Stimulated activated CD4-positive, alpha-beta T cell treated with anti-CD3 and anti-CD28 coated beads, TNF-alpha, amount 100 ng/mL, for 48 hours (primary cell): Measurements from ENCODE around the gene NLGN1.

ENCODE experiments used
- DNase-seq, 3 donors: peaks; one replicate each; pipeline ENCODE4 v3.0.0-alpha.2; 2020; ENCODE audit warnings: low read depth in 3 of 3

Gene NLGN1

GRCh38 chr3:174089592-174089991, 692.0 kb downstream of the NLGN1 start:
- DNase-seq = no peak

GRCh38 chr3:174094669-174095068, 697.1 kb downstream of the NLGN1 start:
- no peak for DNase-seq

GRCh38 chr3:174097686-174098085, 700.1 kb downstream of the NLGN1 start:
- no peak for DNase-seq

GRCh38 chr3:174098746-174099145, 701.2 kb downstream of the NLGN1 start:
- no peak for DNase-seq

- no peak for DNase-seq
These were observed 702.2 kb downstream of the NLGN1 start for GRCh38 chr3:174099724-174100123.

GRCh38 chr3:174100744-174101143, 703.2 kb downstream of the NLGN1 start:
- DNase-seq = no peak

GRCh38 chr3:174101244-174101643, 703.7 kb downstream of the NLGN1 start:
- no peak for DNase-seq

GRCh38 chr3:174102274-174102673, 704.7 kb downstream of the NLGN1 start:
- no peak for DNase-seq

- no peak for DNase-seq
These were observed 705.3 kb downstream of the NLGN1 start for GRCh38 chr3:174102866-174103265.

- DNase-seq = no peak
These were observed 713.2 kb downstream of the NLGN1 start for GRCh38 chr3:174110761-174111160.

GRCh38 chr3:174111776-174112175, 714.2 kb downstream of the NLGN1 start:
- no peak for DNase-seq

- no peak for DNase-seq
These were observed 718.9 kb downstream of the NLGN1 start for GRCh38 chr3:174116421-174116820.

- no peak for DNase-seq
These were observed 723.5 kb downstream of the NLGN1 start for GRCh38 chr3:174120997-174121396.

GRCh38 chr3:174122411-174122810, 724.9 kb downstream of the NLGN1 start:
- DNase-seq = no peak

GRCh38 chr3:174125267-174125824, 727.8 kb downstream of the NLGN1 start:
- no peak for DNase-seq

- DNase-seq = no peak
These were observed 729.6 kb downstream of the NLGN1 start for GRCh38 chr3:174126990-174127758.

GRCh38 chr3:174132006-174132405, 734.5 kb downstream of the NLGN1 start:
- no peak for DNase-seq

- no peak for DNase-seq
These were observed 735.0 kb downstream of the NLGN1 start for GRCh38 chr3:174132421-174133042.

GRCh38 chr3:174146008-174146407, 748.5 kb downstream of the NLGN1 start:
- DNase-seq = no peak

GRCh38 chr3:174147798-174148197, 750.3 kb downstream of the NLGN1 start:
- no peak for DNase-seq

- DNase-seq = no peak
These were observed 756.3 kb downstream of the NLGN1 start for GRCh38 chr3:174153871-174154270.

- no peak for DNase-seq
These were observed 758.7 kb downstream of the NLGN1 start for GRCh38 chr3:174156200-174156599.

GRCh38 chr3:174158674-174159073, 761.1 kb downstream of the NLGN1 start:
- no peak for DNase-seq
